Measurements from ENCODE around the gene NUDT4. TPM values are rescaled to one million over a fixed set of nuclear protein-coding genes. Genes with fewer than 3 reads are reported as not detected.
"Not testable (repeated sequence)": the region's sequence is repeated elsewhere in the genome, so short reads cannot be mapped to it uniquely, and the experiment has no call there.

NUDT4 gene
- total RNA-seq, 1 experiment from 2014 or later: 42.9 TPM

- no peak for DNase-seq (ENCODE audit: low read depth)
These were observed 48.7 kb downstream of the NUDT4 start for GRCh38 chr12:93426412-93426805.

- no peak for DNase-seq (ENCODE audit: low read depth)
These were observed 50.2 kb downstream of the NUDT4 start for GRCh38 chr12:93427779-93428564.

DNA sequence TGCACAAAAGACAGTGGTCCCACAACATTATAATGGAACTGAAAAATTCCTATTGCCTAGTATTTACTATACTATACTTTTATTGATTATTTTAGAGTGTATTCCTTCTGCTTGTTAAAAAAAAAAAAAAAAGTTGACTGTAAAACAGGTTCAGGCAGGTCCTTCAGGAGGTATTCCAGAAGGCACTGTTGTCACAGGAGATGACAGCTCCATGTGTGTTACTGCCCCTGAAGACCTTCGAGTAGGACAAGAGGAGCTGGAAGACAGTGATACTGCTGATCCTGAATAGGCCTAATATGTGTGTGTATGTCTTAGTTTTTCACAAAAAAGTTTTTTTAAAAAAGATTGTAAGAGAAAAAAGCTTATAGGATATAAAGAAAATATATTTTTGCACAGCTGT lies 51.7 kb downstream of the NUDT4 start:
- DNase-seq (ENCODE audit: low read depth): no peak

- DNase-seq (ENCODE audit: low read depth): no peak
These were observed 52.1 kb downstream of the NUDT4 start for GRCh38 chr12:93429852-93430251.

DNA sequence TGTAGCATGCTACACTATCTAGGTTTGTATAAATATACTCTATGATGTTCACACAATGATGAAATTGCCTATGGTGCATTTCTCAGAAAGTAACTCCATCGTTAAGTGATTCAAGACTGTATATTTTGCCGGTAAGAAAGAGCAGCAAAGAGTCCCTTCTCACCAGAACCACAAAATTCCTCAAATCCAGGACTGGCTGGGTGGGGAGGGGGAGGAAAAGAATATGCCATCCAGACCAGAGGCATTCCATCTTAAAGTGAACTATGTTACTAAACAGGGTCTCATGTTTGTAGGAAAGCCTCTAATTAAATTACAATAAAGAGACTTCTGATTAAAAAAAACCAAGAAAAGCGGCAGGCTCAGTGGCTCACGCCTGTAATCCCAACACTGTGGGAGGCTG lies 52.6 kb downstream of the NUDT4 start:
- no peak for DNase-seq (ENCODE audit: low read depth)

DNA sequence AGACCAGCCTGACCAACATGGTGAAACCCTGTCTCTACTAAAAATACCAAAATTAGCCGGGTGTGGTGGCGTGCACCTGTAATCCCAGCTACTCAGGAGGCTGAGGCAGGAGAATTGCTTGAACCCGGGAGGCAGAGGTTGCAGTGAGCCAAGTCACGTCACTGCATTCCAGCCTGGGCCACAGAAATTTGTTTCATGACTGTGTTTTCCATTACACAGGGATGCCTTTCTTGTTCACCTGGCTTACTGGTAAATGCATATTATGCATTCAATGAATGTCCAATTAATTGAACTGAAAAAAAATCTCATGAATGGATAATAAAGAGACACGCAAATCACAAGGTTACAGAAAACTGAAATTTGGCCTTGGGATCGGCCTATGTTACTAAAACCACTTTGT lies 54.3 kb downstream of the NUDT4 start:
- not testable (repeated sequence) for DNase-seq (ENCODE audit: low read depth)

GRCh38 chr12:93434256-93434865 lies 56.6 kb downstream of the NUDT4 start:
- DNase-seq (ENCODE audit: low read depth): no peak

GRCh38 chr12:93438266-93439050 lies 60.7 kb downstream of the NUDT4 start:
- DNase-seq (ENCODE audit: low read depth): no peak

DNA sequence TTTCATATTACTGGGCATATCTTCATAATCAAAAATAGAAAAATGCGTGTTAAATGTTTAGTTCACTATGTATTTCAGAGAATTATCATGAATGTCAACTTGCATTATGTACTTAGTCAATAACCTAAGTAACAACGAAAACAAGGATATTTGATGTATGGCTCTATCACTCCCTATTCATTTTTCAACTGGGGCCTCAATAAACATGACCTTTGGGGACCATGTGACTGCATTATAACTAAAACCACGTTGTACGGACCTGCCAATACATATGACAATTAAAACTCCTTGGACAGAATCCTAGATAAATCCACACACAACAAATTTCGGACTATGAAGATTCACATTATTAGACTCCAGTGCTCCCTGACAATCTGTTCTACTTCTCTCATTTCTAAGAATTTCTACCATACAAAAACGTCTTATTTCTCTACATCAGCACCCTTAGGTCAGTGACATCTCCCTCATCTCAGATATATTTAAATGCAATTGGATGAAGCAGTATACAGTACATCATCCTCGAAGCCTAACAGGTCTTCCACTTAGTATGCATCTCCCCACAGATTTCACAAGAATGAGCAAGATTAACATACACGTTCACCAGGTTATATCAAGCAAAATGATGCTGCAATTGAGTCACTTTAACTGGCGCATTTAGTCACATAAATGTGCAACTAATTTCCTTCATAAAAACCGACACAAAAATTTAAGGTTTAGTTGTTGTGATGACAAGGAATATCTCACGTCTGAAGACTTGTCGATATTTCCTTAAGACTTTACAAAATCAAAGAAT lies 62.5 kb downstream of the NUDT4 start:
- no peak for DNase-seq (ENCODE audit: low read depth)

GRCh38 chr12:93441081-93441616 lies 63.4 kb downstream of the NUDT4 start:
- DNase-seq (ENCODE audit: low read depth): no peak

GRCh38 chr12:93441617-93442410 lies 64.1 kb downstream of the NUDT4 start, which contains the start of gene UBE2N:
TSS of gene UBE2N (minus strand) at chr12:93441947. CDS start at chr12:93441884, 63 bp downstream.
- DNase-seq (ENCODE audit: low read depth): peak; percentile 95

- no peak for DNase-seq (ENCODE audit: low read depth)
These were observed 65.0 kb downstream of the NUDT4 start for GRCh38 chr12:93442411-93443340.

GRCh38 chr12:93443576-93443975 lies 65.9 kb downstream of the NUDT4 start:
- no peak for DNase-seq (ENCODE audit: low read depth)

DNA sequence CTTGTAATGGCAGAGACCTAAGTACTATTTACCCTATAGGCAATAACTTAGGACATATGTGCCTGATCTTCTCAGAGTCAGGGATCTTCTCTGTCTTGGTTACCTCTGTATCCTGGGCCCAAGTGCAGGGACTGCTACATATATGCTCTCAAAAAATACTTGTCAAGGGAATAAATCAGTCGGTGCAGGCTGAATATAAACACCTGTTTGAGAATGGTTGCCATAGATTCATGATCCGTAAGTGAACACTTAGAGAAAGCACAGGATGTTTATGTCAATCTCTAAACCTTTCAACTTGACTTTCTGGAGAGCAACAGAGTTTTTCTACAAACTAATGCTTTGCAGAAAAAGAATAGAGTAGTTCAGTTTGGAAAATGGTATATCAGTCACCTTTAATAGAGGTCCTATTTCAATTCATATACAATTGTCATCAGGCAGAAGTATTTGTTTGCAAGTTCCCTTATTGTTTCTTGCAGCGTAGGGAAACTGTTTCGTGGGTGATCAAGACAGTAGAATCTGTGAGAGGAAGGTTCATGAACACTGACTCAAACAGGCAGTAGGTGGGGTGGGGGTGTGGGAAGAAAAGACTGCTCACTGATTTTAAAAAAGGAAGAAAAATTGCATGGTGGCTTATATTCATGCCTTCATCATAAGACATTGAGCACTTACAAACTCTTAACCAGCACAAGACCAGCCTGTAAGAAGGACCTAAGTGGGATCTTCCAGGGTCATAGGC lies 70.0 kb downstream of the NUDT4 start:
- no peak for DNase-seq (ENCODE audit: low read depth)

DNA sequence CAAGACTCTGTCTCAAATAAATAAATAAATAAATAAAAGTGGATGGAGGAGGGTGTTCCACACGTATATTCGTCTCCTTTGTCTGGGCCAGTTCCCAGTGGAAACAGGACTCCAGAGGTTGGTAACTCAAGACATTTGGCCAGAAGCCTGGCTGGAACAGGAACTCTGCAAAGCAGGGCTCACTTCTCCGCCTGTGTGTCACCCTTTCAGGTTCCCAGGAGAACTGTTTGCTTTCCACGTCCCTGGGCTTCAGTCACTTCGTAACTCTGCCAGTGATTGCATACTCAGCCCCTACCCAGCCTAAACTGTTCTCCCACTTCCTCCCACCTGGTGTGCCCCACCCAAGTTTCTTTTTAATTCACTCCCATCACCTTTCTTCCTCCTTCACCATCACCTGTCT lies 71.1 kb downstream of the NUDT4 start:
- DNase-seq (ENCODE audit: low read depth): no peak

DNA sequence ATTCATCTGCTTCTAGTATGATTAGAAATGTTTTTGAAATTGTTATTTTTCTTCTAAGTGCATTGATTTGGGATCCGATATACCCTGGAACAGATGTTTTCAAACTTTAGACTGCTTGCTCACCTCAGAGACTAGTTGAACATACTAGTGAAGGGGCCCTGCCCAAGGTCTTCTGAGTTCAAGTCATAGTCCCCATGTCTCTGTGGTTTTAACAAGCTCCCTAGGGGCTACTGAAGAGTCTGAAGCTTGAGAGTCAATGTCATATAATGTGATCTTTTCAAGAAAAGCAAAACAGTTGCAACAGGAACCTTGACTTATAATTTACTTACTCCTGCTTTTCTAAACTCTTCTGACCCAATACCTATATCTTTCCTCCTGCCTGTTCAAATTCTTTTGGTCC lies 71.6 kb downstream of the NUDT4 start:
- DNase-seq (ENCODE audit: low read depth): no peak

- no peak for DNase-seq (ENCODE audit: low read depth)
These were observed 73.9 kb downstream of the NUDT4 start for GRCh38 chr12:93451423-93452158.

GRCh38 chr12:93453633-93454032 lies 75.9 kb downstream of the NUDT4 start:
- DNase-seq (ENCODE audit: low read depth): peak; percentile 68

Data from HT1080 (cell line).